CD14-positive monocyte (primary cell): ENCODE measurements around the gene GRIA1. TPM values are rescaled to one million over a fixed set of nuclear protein-coding genes. Genes with fewer than 3 reads are reported as not detected.
"Not testable (repeated sequence)": the region's sequence is repeated elsewhere in the genome, so short reads cannot be mapped to it uniquely, and the experiment has no call there.

Experiments used
- DNase-seq, 3 donors: peaks; one replicate each; pipeline ENCODE4 v3.0.0-alpha.2; 2011 to 2022
- H2AFZ ChIP-seq: 2 replicates; pipeline ENCODE4 v1.6.0; 2012; ENCODE audit warnings: mild to moderate bottlenecking, low read depth, low read length, inconsistent platforms; ENCODE audit not compliant: insufficient read depth, poor library complexity, severe bottlenecking
- H3K27ac ChIP-seq, 2 donors: 1 replicate in 1 of 2; 2 replicates in 1 of 2; pipeline ENCODE4 v1.5.1; 2012 to 2013; ENCODE audit warnings: low read length in 2 of 2, control low read depth in 1 of 2, inconsistent platforms in 1 of 2, low read depth in 1 of 2, mild to moderate bottlenecking in 1 of 2
- H3K27me3 ChIP-seq, 2 donors: one replicate each; pipeline versions ENCODE4 v1.6.0 to v1.6.1; 2011 to 2013; ENCODE audit warnings: low read length in 2 of 2; ENCODE audit not compliant: control insufficient read depth in 2 of 2, insufficient read depth in 2 of 2
- H3K36me3 ChIP-seq, 2 donors: replicated peaks in 1 of 2; 1 replicate in 1 of 2; 2 replicates in 1 of 2; pipeline versions ENCODE4 v1.5.1 to v1.6.1; 2012 to 2013; ENCODE audit warnings: low read length in 2 of 2, control low read depth in 1 of 2, inconsistent platforms in 1 of 2, mild to moderate bottlenecking in 1 of 2; ENCODE audit not compliant: insufficient read depth in 2 of 2, control insufficient read depth in 1 of 2
- H3K4me1 ChIP-seq, 2 donors: 1 replicate in 1 of 2; 2 replicates in 1 of 2; pipeline versions ENCODE4 v1.5.1 to v1.6.1; 2012 to 2013; ENCODE audit warnings: low read length in 2 of 2, control low read depth in 1 of 2, inconsistent platforms in 1 of 2, mild to moderate bottlenecking in 1 of 2, moderate library complexity in 1 of 2; ENCODE audit not compliant: insufficient read depth in 2 of 2, control insufficient read depth in 1 of 2
- H3K4me2 ChIP-seq: replicated peaks from 2 replicates; pipeline ENCODE3; 2012; ENCODE audit warnings: low read length, moderate library complexity, mild to moderate bottlenecking; ENCODE audit not compliant: poor library complexity, severe bottlenecking; ENCODE audit errors: extremely low read depth
- H3K4me3 ChIP-seq, 3 experiments: fragments of 200-600 bp in 1 of 3; sonication (generic) in 1 of 3; replicated peaks in 1 of 3; 1 replicate in 2 of 3; 2 replicates in 1 of 3; pipeline ENCODE4 v1.5.1; 2011 to 2013; ENCODE audit warnings: low read length in 3 of 3, mild to moderate bottlenecking in 3 of 3, control low read depth in 2 of 3, low read depth in 2 of 3, inconsistent platforms in 1 of 3, moderate library complexity in 1 of 3
- H3K79me2 ChIP-seq: 2 replicates; pipeline ENCODE4 v1.6.0; 2012; ENCODE audit warnings: mild to moderate bottlenecking, control low read depth, inconsistent platforms, low read length, moderate library complexity; ENCODE audit not compliant: insufficient read depth
- H3K9ac ChIP-seq: 2 replicates; pipeline ENCODE4 v1.6.0; 2017; ENCODE audit warnings: low read length, mild to moderate bottlenecking; ENCODE audit not compliant: insufficient read depth, poor library complexity, severe bottlenecking
- H3K9me3 ChIP-seq, 2 donors: replicated peaks in 1 of 2; 1 replicate in 1 of 2; 2 replicates in 1 of 2; pipeline versions ENCODE4 v1.5.1 to v1.6.1; 2012 to 2013; ENCODE audit warnings: low read length in 2 of 2, control low read depth in 1 of 2; ENCODE audit not compliant: control insufficient read depth in 1 of 2, insufficient read depth in 1 of 2
- H4K20me1 ChIP-seq: 2 replicates; pipeline ENCODE4 v1.6.0; 2012; ENCODE audit warnings: mild to moderate bottlenecking, low read length, control low read depth, moderate library complexity; ENCODE audit not compliant: insufficient read depth
- H3K27ac Mint-ChIP-seq, 7 donors: one replicate each; pipeline ENCODE4 v1.8.0; 2020; ENCODE audit warnings: mild to moderate bottlenecking in 7 of 7, mixed read lengths in 7 of 7, moderate library complexity in 6 of 7, inconsistent platforms in 2 of 7
- H3K27me3 Mint-ChIP-seq, 3 donors: one replicate each; pipeline ENCODE4 v1.8.0; 2021 to 2022; ENCODE audit warnings: low read depth in 3 of 3, mild to moderate bottlenecking in 3 of 3, mixed read lengths in 3 of 3, moderate library complexity in 3 of 3, inconsistent platforms in 1 of 3
- H3K36me3 Mint-ChIP-seq, 2 donors: one replicate each; pipeline ENCODE4 v1.8.0; 2020; ENCODE audit warnings: mixed read lengths in 2 of 2, inconsistent platforms in 1 of 2, mild to moderate bottlenecking in 1 of 2
- H3K4me1 Mint-ChIP-seq: one replicate; pipeline ENCODE4 v1.8.0; 2020; ENCODE audit warnings: mild to moderate bottlenecking, mixed read lengths
- H3K4me3 Mint-ChIP-seq, 2 donors: one replicate each; pipeline ENCODE4 v1.8.0; 2020; ENCODE audit warnings: mild to moderate bottlenecking in 2 of 2, mixed read lengths in 2 of 2, moderate library complexity in 1 of 2
- H3K9me3 Mint-ChIP-seq, 7 donors: one replicate each; pipeline ENCODE4 v1.8.0; 2020 to 2022; ENCODE audit warnings: mixed read lengths in 7 of 7, mild to moderate bottlenecking in 6 of 7, moderate library complexity in 6 of 7, inconsistent platforms in 2 of 7
- CTCF ChIP-seq: fragments of 200-600 bp; IDR thresholded peaks from one replicate; pipeline ENCODE4 v1.8.0; 2022; ENCODE audit warnings: antibody characterized with exemption, mild to moderate bottlenecking
- WGBS: methylation state at CpG from one replicate; pipeline ENCODE4 v1.1.5; 2013; ENCODE audit warnings: missing lambda C conversion rate; ENCODE audit not compliant: insufficient coverage; 5-methylcytosine and 5-hydroxymethylcytosine counted together
- intact Hi-C, 2 donors: fragments of 100-400 bp; cut with micrococcal nuclease; formaldehyde crosslinking; loops; one replicate each; pipeline versions ENCODE4 v1.15.0 to v1.15.1; 2023
- polyA plus RNA-seq, 3 donors: library from polyadenylated mRNA; depleted of rRNA in 1 of 3; unstranded in 2 of 3; stranded (reverse) in 1 of 3; fragments of 300-500 nt in 2 of 3; fragments of >200 nt in 1 of 3; fragmentation: Illumina TruSeq in 2 of 3; gene quantifications; 1 replicate in 2 of 3; 2 replicates in 1 of 3; pipeline ENCODE4 v1.2.3, GENCODE V29; 2012 to 2021

GRIA1 gene
- polyA plus RNA-seq, 3 donors, result not detected

GRCh38 chr5:153718713-153719112 lies 228.2 kb downstream of the GRIA1 start:
- Histone ChIP-seq H3K4me1 (no peaks in the 10 kb centered on the region), H4K20me1 (no peaks in the 10 kb centered on the region), H3K36me3 (no peaks in the 10 kb centered on the region), H3K9me3 (peaks cover 0 to 4% of the 10 kb centered on the region in 2 donors), H3K4me3 (no peak overlapping the region), H3K27me3 (no peaks in the 10 kb centered on the region), H3K4me2 (no peak overlapping the region), H3K27ac (no peak overlapping the region), H3K9ac (no peak overlapping the region), H2AFZ (no peak overlapping the region), H3K79me2 (no peaks in the 10 kb centered on the region)
- intact Hi-C loops, result no loop called here
- Mint-ChIP-seq H3K27ac (no peak overlapping the region), H3K27me3 (peaks cover 0 to 3% (median 3%) of the 10 kb centered on the region in 3 donors), H3K4me3 (no peak overlapping the region), H3K36me3 (no peaks in the 10 kb centered on the region), H3K4me1 (no peaks in the 10 kb centered on the region), H3K9me3 (peaks cover 0 to 12% (median 3%) of the 10 kb centered on the region in 7 donors)
- TF ChIP-seq CTCF, result no peak
- no peak for DNase-seq
- WGBS, result no CpG with 5 or more reads among the region's 1 CpG

GRCh38 chr5:153719324-153719723 lies 228.9 kb downstream of the GRIA1 start:
- Histone ChIP-seq H3K27ac (no peak overlapping the region), H3K36me3 (no peaks in the 10 kb centered on the region), H3K4me3 (no peak overlapping the region), H3K79me2 (no peaks in the 10 kb centered on the region), H3K4me1 (no peaks in the 10 kb centered on the region), H3K4me2 (no peak overlapping the region), H4K20me1 (no peaks in the 10 kb centered on the region), H2AFZ (no peak overlapping the region), H3K9me3 (peaks cover 0 to 7% of the 10 kb centered on the region in 2 donors), H3K27me3 (no peaks in the 10 kb centered on the region), H3K9ac (no peak overlapping the region)
- no peak for TF ChIP-seq CTCF
- Mint-ChIP-seq H3K27me3 (peaks cover 0 to 3% (median 1%) of the 10 kb centered on the region in 3 donors), H3K27ac (no peak overlapping the region), H3K36me3 (no peaks in the 10 kb centered on the region), H3K9me3 (peaks cover 0 to 17% (median 4%) of the 10 kb centered on the region in 7 donors), H3K4me1 (no peaks in the 10 kb centered on the region), H3K4me3 (no peak overlapping the region)
- intact Hi-C loops, result no loop called here
- DNase-seq, result no peak
- 88% methylated on average over 5 of the region's 5 CpGs for WGBS

- H3K4me3 ChIP-seq, H3K4me3 Mint-ChIP-seq, DNase-seq, H3K9ac ChIP-seq, H3K4me2 ChIP-seq, H2AFZ ChIP-seq, H3K27me3 ChIP-seq, H4K20me1 ChIP-seq, H3K27ac ChIP-seq, H3K27me3 Mint-ChIP-seq, H3K27ac Mint-ChIP-seq, H3K4me1 Mint-ChIP-seq, H3K9me3 ChIP-seq, H3K79me2 ChIP-seq, H3K4me1 ChIP-seq, H3K36me3 Mint-ChIP-seq, intact Hi-C loops, H3K36me3 ChIP-seq: not testable (repeated sequence)
- 82% methylated on average over 3 of the region's 15 CpGs for WGBS
- H3K9me3 Mint-ChIP-seq, result peaks cover 2 to 19% (median 5%) of the 10 kb centered on the region in 7 donors
Observed at GRCh38 chr5:153723022-153723610, 232.6 kb downstream of the GRIA1 start.
